ENCODE results near the gene RBBP6.

RBBP6 gene

DNA sequence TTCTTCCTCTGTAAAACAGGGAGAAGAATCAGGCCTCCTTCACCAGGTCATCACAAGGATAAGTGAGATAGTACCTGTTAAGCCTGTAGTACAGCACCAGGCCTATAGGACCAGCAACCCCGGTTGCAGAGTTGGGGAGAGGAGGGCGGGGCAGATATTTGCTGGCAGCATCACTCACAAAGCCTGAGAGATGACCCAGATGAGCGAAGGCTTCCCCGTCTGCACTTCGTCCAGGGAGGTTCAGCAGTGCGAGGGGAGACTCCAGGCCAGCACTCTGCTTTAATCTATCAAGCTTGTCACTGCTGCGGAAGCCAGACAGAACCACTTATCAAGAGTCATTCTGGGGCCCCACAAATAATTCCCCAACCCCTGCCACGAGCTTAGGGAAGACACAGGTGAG is 15.8 kb upstream of the RBBP6 start:
- Histone ChIP-seq H2AFZ (ENCODE audit: low read depth, low read length, severe bottlenecking) (no peak overlapping the region), H3K4me2 (ENCODE audit: low read depth, low read length, poor library complexity, severe bottlenecking) (no peak overlapping the region), H3K4me3 (ENCODE audit: insufficient read depth, low read length, poor library complexity, severe bottlenecking) (no peak overlapping the region), H3K36me3 (ENCODE audit: low read length) (no peaks in the 10 kb centered on the region), H3K27ac (ENCODE audit: low read depth, low read length) (no peak overlapping the region), H3K9ac (ENCODE audit: low read length) (no peak overlapping the region), H3K9me2 (replicated peaks; ENCODE audit: insufficient read depth, low read length) (no peaks in the 10 kb centered on the region), H3K9me3 (ENCODE audit: insufficient read depth, low read length) (no peaks in the 10 kb centered on the region), H3K27me3 (ENCODE audit: low read length) (no peaks in the 10 kb centered on the region), H4K20me1 (ENCODE audit: low read depth, low read length) (no peaks in the 10 kb centered on the region), H3K79me2 (ENCODE audit: insufficient read depth, low read length) (no peaks in the 10 kb centered on the region), H3F3A (ENCODE audit: insufficient read depth) (no peaks in the 10 kb centered on the region)
- TF ChIP-seq CTCF (IDR thresholded peaks at IDR 0.05; ENCODE audit: insufficient read depth, low read length, poor library complexity, severe bottlenecking): no peak
- TF ChIP-seq EZH2phosphoT487 (conservative IDR thresholded peaks at IDR 0.05; ENCODE audit: low read length): no peak

GRCh38 chr16:24524855-24525677 is 14.3 kb upstream of the RBBP6 start:
- H3K4me3 ChIP-seq (ENCODE audit: insufficient read depth, low read length, poor library complexity, severe bottlenecking): no peak overlapping the region
- no peaks in the 10 kb centered on the region for H4K20me1 ChIP-seq (ENCODE audit: low read depth, low read length)
- no peaks in the 10 kb centered on the region for H3F3A ChIP-seq (ENCODE audit: insufficient read depth)
- no peak for TF ChIP-seq CTCF (IDR thresholded peaks at IDR 0.05; ENCODE audit: insufficient read depth, low read length, poor library complexity, severe bottlenecking)
- no peaks in the 10 kb centered on the region for H3K9me2 ChIP-seq (replicated peaks; ENCODE audit: insufficient read depth, low read length)
- no peaks in the 10 kb centered on the region for H3K27me3 ChIP-seq (ENCODE audit: low read length)
- no peak overlapping the region for H3K9ac ChIP-seq (ENCODE audit: low read length)
- H2AFZ ChIP-seq (ENCODE audit: low read depth, low read length, severe bottlenecking): no peak overlapping the region
- no peaks in the 10 kb centered on the region for H3K79me2 ChIP-seq (ENCODE audit: insufficient read depth, low read length)
- H3K27ac ChIP-seq (ENCODE audit: low read depth, low read length): no peak overlapping the region
- H3K9me3 ChIP-seq (ENCODE audit: insufficient read depth, low read length): no peaks in the 10 kb centered on the region
- H3K4me2 ChIP-seq (ENCODE audit: low read depth, low read length, poor library complexity, severe bottlenecking): no peak overlapping the region
- H3K36me3 ChIP-seq (ENCODE audit: low read length): no peaks in the 10 kb centered on the region

DNA sequence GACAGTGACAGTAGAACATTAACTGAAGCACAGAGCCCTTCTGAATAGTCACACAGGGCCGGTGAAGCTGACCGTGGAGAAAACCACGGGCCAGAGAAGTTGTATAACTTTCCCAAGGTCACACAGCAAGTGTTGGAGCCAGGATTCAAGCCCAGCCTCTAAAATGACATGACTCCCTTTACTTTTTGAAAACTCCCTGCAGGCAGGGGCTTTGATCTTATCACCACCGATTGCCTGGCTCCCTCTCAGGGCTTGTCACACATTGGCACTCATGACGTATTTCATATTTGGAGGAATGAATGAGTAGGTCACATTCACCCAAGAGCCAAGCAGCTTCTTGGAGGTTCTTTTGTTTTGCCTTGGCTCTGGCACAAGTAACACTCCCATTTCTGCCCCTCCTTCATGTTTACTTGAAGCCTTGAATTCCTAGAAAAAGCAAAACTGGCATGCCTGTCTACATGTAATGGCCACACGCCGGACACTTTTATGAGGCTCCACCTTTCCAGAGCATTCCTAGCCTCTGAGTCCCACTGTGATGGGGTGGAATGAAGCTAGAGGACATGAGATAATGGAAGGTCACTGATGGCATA is 13.3 kb upstream of the RBBP6 start:
- no peaks in the 10 kb centered on the region for H3K79me2 ChIP-seq (ENCODE audit: insufficient read depth, low read length)
- no peak overlapping the region for H2AFZ ChIP-seq (ENCODE audit: low read depth, low read length, severe bottlenecking)
- H3K9me3 ChIP-seq (ENCODE audit: insufficient read depth, low read length): no peaks in the 10 kb centered on the region
- no peak overlapping the region for H3K27ac ChIP-seq (ENCODE audit: low read depth, low read length)
- no peak overlapping the region for H3K9ac ChIP-seq (ENCODE audit: low read length)
- H3K4me3 ChIP-seq (ENCODE audit: insufficient read depth, low read length, poor library complexity, severe bottlenecking): no peak overlapping the region
- H3K4me2 ChIP-seq (ENCODE audit: low read depth, low read length, poor library complexity, severe bottlenecking): no peak overlapping the region
- no peaks in the 10 kb centered on the region for H3K36me3 ChIP-seq (ENCODE audit: low read length)
- TF ChIP-seq CTCF (IDR thresholded peaks at IDR 0.05; ENCODE audit: insufficient read depth, low read length, poor library complexity, severe bottlenecking) (no peak), EZH2phosphoT487 (conservative IDR thresholded peaks at IDR 0.05; ENCODE audit: low read length) (no peak)
- no peaks in the 10 kb centered on the region for H3F3A ChIP-seq (ENCODE audit: insufficient read depth)
- H3K27me3 ChIP-seq (ENCODE audit: low read length): no peaks in the 10 kb centered on the region
- no peaks in the 10 kb centered on the region for H3K9me2 ChIP-seq (replicated peaks; ENCODE audit: insufficient read depth, low read length)
- H4K20me1 ChIP-seq (ENCODE audit: low read depth, low read length): no peaks in the 10 kb centered on the region
